BE2C (cell line): ENCODE results near the gene PTPRD.

ENCODE experiments used
- DNase-seq: peaks from one replicate; pipeline ENCODE4 v3.0.0-alpha.2; 2020
- H3K27me3 ChIP-seq: fragments of 250-450 bp; sonication (Bioruptor Pico); 2 replicates; pipeline ENCODE4 v1.5.1; 2020; ENCODE audit warnings: mild to moderate bottlenecking
- H3K36me3 ChIP-seq: fragments of 250-450 bp; sonication (Bioruptor Pico); 2 replicates; pipeline ENCODE4 v1.5.1; 2020; ENCODE audit warnings: mild to moderate bottlenecking
- H3K4me1 ChIP-seq: fragments of 250-450 bp; sonication (Bioruptor Pico); 2 replicates; pipeline ENCODE4 v1.5.1; 2020
- H3K4me3 ChIP-seq: 2 replicates; pipeline ENCODE4 v1.5.1; 2011; ENCODE audit warnings: low read depth, low read length
- H3K9me3 ChIP-seq: fragments of 250-450 bp; sonication (Bioruptor Pico); 2 replicates; pipeline ENCODE4 v1.5.1; 2020
- CTCF ChIP-seq: IDR thresholded peaks from 2 replicates; pipeline ENCODE4 v1.5.1; 2012; ENCODE audit warnings: mild to moderate bottlenecking, low read depth, low read length

Gene PTPRD

GRCh38 chr9:8901146-8901545, 1711.7 kb downstream of the PTPRD start:
- DNase-seq, result no peak
- Histone ChIP-seq H3K9me3 (no peaks in the 10 kb centered on the region), H3K27me3 (no peaks in the 10 kb centered on the region), H3K4me1 (no peaks in the 10 kb centered on the region), H3K4me3 (no peak overlapping the region), H3K36me3 (no peaks in the 10 kb centered on the region)
- no peak for TF ChIP-seq CTCF

- Histone ChIP-seq H3K4me3 (no peak overlapping the region), H3K4me1 (no peaks in the 10 kb centered on the region), H3K9me3 (no peaks in the 10 kb centered on the region), H3K27me3 (no peaks in the 10 kb centered on the region), H3K36me3 (no peaks in the 10 kb centered on the region)
- DNase-seq, result no peak
- no peak for TF ChIP-seq CTCF
Measured at GRCh38 chr9:8899511-8899910, 1713.3 kb downstream of the PTPRD start.

GRCh38 chr9:8895861-8896224, 1717.0 kb downstream of the PTPRD start:
- H3K9me3 ChIP-seq, result no peaks in the 10 kb centered on the region
- H3K27me3 ChIP-seq, result no peaks in the 10 kb centered on the region
- no peak overlapping the region for H3K4me3 ChIP-seq
- no peaks in the 10 kb centered on the region for H3K4me1 ChIP-seq
- DNase-seq, result no peak
- TF ChIP-seq CTCF, result peak; percentile 47
- H3K36me3 ChIP-seq, result no peaks in the 10 kb centered on the region

- no peaks in the 10 kb centered on the region for H3K27me3 ChIP-seq
- H3K36me3 ChIP-seq, result no peaks in the 10 kb centered on the region
- H3K9me3 ChIP-seq, result no peaks in the 10 kb centered on the region
- no peak overlapping the region for H3K4me3 ChIP-seq
- no peaks in the 10 kb centered on the region for H3K4me1 ChIP-seq
- TF ChIP-seq CTCF, result no peak
- no peak for DNase-seq
Measured at GRCh38 chr9:8895106-8895860, 1717.5 kb downstream of the PTPRD start.

- H3K27me3 ChIP-seq, result no peaks in the 10 kb centered on the region
- H3K9me3 ChIP-seq, result no peaks in the 10 kb centered on the region
- no peaks in the 10 kb centered on the region for H3K4me1 ChIP-seq
- no peak for DNase-seq
- H3K4me3 ChIP-seq, result no peak overlapping the region
- H3K36me3 ChIP-seq, result no peaks in the 10 kb centered on the region
- TF ChIP-seq CTCF, result no peak
Measured at GRCh38 chr9:8890695-8891094, 1722.1 kb downstream of the PTPRD start.

GRCh38 chr9:8889100-8889499, 1723.7 kb downstream of the PTPRD start:
- H3K4me1 ChIP-seq, result no peaks in the 10 kb centered on the region
- H3K36me3 ChIP-seq, result no peaks in the 10 kb centered on the region
- H3K27me3 ChIP-seq, result no peaks in the 10 kb centered on the region
- TF ChIP-seq CTCF, result no peak
- no peaks in the 10 kb centered on the region for H3K9me3 ChIP-seq
- H3K4me3 ChIP-seq, result no peak overlapping the region
- no peak for DNase-seq
